Spleen (tissue), 11 donors: ENCODE data around the gene LDLRAD4. TPM values are rescaled to one million over a fixed set of nuclear protein-coding genes. Genes with fewer than 3 reads are reported as not detected.

Source experiments
- DNase-seq: peaks from one replicate; pipeline ENCODE4 v3.0.0-alpha.2; 2020
- H3K27ac ChIP-seq, 8 donors: fragments of 200-600 bp; sonication (generic) in 7 of 8; 1 replicate in 4 of 8; 2 replicates in 4 of 8; pipeline versions ENCODE4 v1.5.0 to v1.8.0; 2016 to 2021; ENCODE audit warnings: inconsistent platforms in 4 of 8, mild to moderate bottlenecking in 4 of 8, moderate library complexity in 1 of 8
- H3K27me3 ChIP-seq, 7 donors: fragments of 200-600 bp; sonication (generic) in 6 of 7; replicated peaks in 1 of 7; 1 replicate in 4 of 7; 2 replicates in 3 of 7; pipeline versions ENCODE4 v1.5.0 to v1.8.0; 2016 to 2021; ENCODE audit warnings: inconsistent platforms in 3 of 7, mild to moderate bottlenecking in 1 of 7
- H3K36me3 ChIP-seq, 6 donors: fragments of 200-600 bp; sonication (generic) in 5 of 6; 1 replicate in 4 of 6; 2 replicates in 2 of 6; pipeline versions ENCODE4 v1.5.0 to v1.8.0; 2016 to 2021; ENCODE audit warnings: inconsistent platforms in 2 of 6
- H3K4me1 ChIP-seq, 6 donors: fragments of 200-600 bp; sonication (generic) in 5 of 6; 1 replicate in 3 of 6; 2 replicates in 3 of 6; pipeline versions ENCODE4 v1.5.0 to v1.8.0; 2016 to 2021; ENCODE audit warnings: inconsistent platforms in 3 of 6
- H3K4me3 ChIP-seq, 8 donors: fragments of 200-600 bp; sonication (generic) in 7 of 8; 1 replicate in 4 of 8; 2 replicates in 4 of 8; pipeline versions ENCODE4 v1.5.0 to v1.8.0; 2016 to 2021; ENCODE audit warnings: inconsistent platforms in 4 of 8, mild to moderate bottlenecking in 4 of 8, moderate library complexity in 2 of 8
- H3K9me3 ChIP-seq, 8 donors: fragments of 200-600 bp; sonication (generic) in 7 of 8; 1 replicate in 4 of 8; 2 replicates in 4 of 8; pipeline versions ENCODE4 v1.5.0 to v1.8.0; 2016 to 2021; ENCODE audit warnings: inconsistent platforms in 4 of 8
- POLR2A ChIP-seq, 3 donors: fragments of 450-650 bp; IDR thresholded peaks; one replicate each; pipeline ENCODE4 v1.5.1; 2017; ENCODE audit warnings: antibody characterized with exemption in 3 of 3, mild to moderate bottlenecking in 1 of 3
- POLR2AphosphoS5 ChIP-seq, 3 donors: sonication (generic); formaldehyde crosslinking; IDR thresholded peaks; one replicate each; pipeline ENCODE4 v1.5.1; 2017; ENCODE audit warnings: antibody characterized with exemption in 3 of 3
- WGBS, 5 donors: extraction: QIAGEN DNeasy Blood & Tissue Kit in 3 of 5; methylation state at CpG; one replicate each; pipeline versions ENCODE4 v1.1.5 to v1.1.7; 2013 to 2018; 5-methylcytosine and 5-hydroxymethylcytosine counted together
- intact Hi-C: fragments of 100-400 bp; cut with DNase I; formaldehyde crosslinking; loops from one replicate; pipeline ENCODE4 v1.15.0; 2023; ENCODE audit warnings: low total_unique reads
- polyA plus RNA-seq, 3 donors: library from polyadenylated mRNA; stranded (reverse); fragments of 200-250 nt; gene quantifications; one replicate each; pipeline ENCODE4 v1.2.1, GENCODE V29; 2013
- total RNA-seq, 7 donors: library from RNA; depleted of rRNA in 3 of 7; stranded (reverse); fragments of >200 nt in 3 of 7; fragmentation: NEBNext Ultra II Directional in 4 of 7; extraction: Animal tissue kit (Norgen Biotek cat#: 25700) in 4 of 7; gene quantifications; one replicate each; pipeline versions ENCODE4 v1.1.0 to v1.2.1, GENCODE V29; 2016 to 2021
- TF ChIP-seq, protein P1 (sequence below), 11 experiments: fragments of 200-600 bp in 7 of 11; fragments of 450-650 bp in 4 of 11; sonication (generic) in 4 of 11; IDR thresholded peaks in 8 of 11; conservative IDR thresholded peaks in 3 of 11; 1 replicate in 7 of 11; 2 replicates in 4 of 11; pipeline versions ENCODE4 v1.4.0 to v1.8.0; 2016 to 2021; ENCODE audit warnings: antibody characterized with exemption in 11 of 11, inconsistent platforms in 4 of 11, mild to moderate bottlenecking in 1 of 11
- donor health status: healthy with polysubstance abuse.
- donor health status: DM: no; HTN: no; CAD: no; lungs with moderate emphysema.
- donor health status: DM: no; HTN: no; CAD: no.
- donor health status: Bipolar disorder and iron deficiency.
- donor health status: healthy.
- donor health status: DM: no; HTN: no; CAD: no.
- donor health status: DM: yes; HTN: yes; CAD: no.

The LDLRAD4 gene
- total and polyA plus RNA-seq, 10 donors, result 4.5 to 80.8 (median 46.4) TPM

DNA sequence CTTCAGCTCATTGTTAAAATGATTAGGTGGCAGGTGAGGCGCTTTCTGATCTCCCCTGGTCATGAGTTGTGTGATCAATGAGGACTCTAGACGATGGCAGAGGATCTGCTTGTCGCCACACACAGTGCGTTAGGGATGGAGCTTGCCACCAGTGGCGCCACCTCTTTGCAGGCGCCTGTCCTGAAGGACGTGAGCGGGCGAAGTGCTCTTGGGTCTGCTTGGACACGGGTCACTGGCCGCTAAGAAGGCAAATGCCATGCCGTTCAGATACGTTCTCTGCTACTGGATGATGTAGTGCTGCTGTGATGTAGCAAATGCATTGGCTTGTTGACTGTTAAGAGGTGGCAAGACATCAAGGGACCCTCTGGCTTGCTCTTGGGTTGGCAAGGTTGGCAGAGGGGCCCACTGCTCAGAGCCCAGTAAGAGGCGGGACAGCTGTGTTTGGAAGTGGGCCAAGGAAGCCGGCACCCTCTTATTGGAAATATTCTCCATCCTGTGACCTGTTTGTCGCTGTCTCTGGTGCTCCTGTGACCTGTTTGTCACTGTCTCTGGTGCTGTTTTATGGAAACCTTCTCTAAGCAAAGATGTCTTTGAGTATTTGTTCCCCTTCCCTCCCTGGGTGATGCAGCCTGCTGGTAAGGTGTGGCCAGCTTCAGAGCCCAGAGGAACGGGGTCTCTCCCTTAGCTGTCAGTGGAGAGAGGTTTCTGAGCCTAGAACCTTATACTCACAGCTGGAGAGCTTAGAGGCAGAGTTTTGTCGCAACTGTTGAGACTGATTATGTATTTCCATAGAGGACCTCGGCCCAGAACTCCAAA, 14.6 kb downstream of the LDLRAD4 start:
- Histone ChIP-seq H3K9me3 (no peaks in the 10 kb centered on the region), H3K4me1 (peaks cover 0 to 6% (median 0%) of the 10 kb centered on the region in 6 donors), H3K27ac (no peak overlapping the region), H3K4me3 (no peak overlapping the region), H3K27me3 (no peaks in the 10 kb centered on the region), H3K36me3 (no peaks in the 10 kb centered on the region)
- DNase-seq, result no peak
- TF ChIP-seq POLR2A (IDR thresholded peaks at IDR 0.05) (no peak), POLR2AphosphoS5 (IDR thresholded peaks at IDR 0.05) (no peak)
- TF ChIP-seq, protein P1, sequence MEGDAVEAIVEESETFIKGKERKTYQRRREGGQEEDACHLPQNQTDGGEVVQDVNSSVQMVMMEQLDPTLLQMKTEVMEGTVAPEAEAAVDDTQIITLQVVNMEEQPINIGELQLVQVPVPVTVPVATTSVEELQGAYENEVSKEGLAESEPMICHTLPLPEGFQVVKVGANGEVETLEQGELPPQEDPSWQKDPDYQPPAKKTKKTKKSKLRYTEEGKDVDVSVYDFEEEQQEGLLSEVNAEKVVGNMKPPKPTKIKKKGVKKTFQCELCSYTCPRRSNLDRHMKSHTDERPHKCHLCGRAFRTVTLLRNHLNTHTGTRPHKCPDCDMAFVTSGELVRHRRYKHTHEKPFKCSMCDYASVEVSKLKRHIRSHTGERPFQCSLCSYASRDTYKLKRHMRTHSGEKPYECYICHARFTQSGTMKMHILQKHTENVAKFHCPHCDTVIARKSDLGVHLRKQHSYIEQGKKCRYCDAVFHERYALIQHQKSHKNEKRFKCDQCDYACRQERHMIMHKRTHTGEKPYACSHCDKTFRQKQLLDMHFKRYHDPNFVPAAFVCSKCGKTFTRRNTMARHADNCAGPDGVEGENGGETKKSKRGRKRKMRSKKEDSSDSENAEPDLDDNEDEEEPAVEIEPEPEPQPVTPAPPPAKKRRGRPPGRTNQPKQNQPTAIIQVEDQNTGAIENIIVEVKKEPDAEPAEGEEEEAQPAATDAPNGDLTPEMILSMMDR (IDR thresholded peaks at IDR 0.05 in 8 of 11, conservative IDR thresholded peaks at IDR 0.05 in 3 of 11), result no peak
- intact Hi-C loops, result no loop called here
- 89 to 95% (median 93%) methylated on average over 18 to 19 of the region's 19 CpGs for WGBS, 5 donors

DNA sequence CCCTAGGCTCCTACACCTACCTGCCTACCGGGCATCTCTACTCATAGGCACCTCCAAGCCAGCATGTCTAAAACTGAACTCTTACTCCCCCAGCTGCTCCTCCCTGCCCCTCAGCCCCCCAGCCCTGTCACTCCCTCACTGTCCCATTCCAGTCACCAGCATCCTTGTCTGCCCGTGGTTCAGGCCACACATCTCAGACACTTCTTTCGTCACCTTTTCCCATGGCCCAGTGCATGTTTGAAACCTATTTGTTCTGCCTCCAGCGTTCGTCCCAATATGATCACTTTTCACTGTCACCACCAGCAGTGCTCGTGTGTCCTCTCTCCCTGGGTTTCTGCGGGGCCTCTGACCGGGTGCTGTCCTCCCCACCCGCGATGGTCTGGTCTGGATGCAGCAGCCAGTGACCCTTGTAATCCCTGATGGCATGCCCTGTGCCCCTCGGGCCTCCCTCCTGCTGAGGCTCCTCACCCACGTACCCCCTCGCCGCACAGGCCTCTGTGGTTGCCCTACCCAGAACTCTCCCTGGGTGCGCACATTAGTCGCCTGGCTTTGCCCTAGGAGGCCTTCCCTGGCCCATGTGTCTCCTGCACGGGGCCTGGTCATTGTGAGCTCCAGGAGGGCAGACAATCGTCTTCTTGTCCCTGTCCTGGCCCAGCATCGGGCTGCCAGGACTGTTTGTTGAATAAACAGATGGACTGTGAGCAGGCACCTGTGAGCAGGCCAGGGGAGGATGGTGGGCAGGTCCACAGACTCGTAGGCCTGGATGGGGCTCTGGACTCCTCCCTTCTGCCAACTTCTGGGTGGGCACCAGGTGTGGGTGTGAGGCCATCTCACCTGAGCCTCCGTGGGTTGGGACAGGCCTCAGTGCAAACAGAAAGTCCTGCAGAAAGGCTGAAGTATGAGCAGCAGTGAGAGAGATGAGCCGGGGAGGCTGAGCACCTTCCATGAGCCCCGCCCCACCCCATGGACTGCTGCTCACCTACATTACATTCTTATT, 15.5 kb downstream of the LDLRAD4 start:
- no peak for TF ChIP-seq POLR2AphosphoS5 (IDR thresholded peaks at IDR 0.05)
- no peak for TF ChIP-seq POLR2A (IDR thresholded peaks at IDR 0.05)
- TF ChIP-seq, protein P1 (IDR thresholded peaks at IDR 0.05 in 8 of 11, conservative IDR thresholded peaks at IDR 0.05 in 3 of 11), result no peak
- Histone ChIP-seq H3K27ac (no peak overlapping the region), H3K4me1 (peaks cover 0 to 6% (median 0%) of the 10 kb centered on the region in 6 donors), H3K27me3 (no peaks in the 10 kb centered on the region), H3K36me3 (no peaks in the 10 kb centered on the region), H3K9me3 (no peaks in the 10 kb centered on the region), H3K4me3 (no peak overlapping the region)
- 89 to 94% (median 90%) methylated on average over 23 of the region's 23 CpGs for WGBS, 5 donors
- peak; percentile 66 for DNase-seq
- intact Hi-C loops, result no loop called here

DNA sequence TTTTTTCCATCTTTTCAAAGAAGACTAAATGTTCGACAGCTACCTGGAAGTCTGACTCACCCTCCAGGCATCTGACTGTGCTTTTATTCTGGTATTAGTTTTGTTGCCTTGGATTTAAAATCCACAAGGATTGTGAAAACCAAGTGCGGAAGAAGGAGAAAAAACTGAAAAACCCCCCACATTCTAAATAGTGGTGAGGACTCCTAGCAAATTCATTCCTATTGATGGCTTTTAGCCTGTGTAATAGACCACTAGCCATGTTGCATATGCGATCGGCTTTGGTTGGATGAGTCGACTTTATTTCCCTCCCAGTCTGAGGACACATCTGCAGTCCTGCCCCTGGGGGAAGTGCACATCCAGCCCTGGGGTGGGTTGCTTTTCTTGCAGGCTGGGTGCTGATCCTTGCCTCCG, 16.9 kb downstream of the LDLRAD4 start:
- no peak overlapping the region for H3K4me3 ChIP-seq
- no peaks in the 10 kb centered on the region for H3K27me3 ChIP-seq
- no peak for DNase-seq
- no peak overlapping the region for H3K27ac ChIP-seq
- H3K36me3 ChIP-seq, result no peaks in the 10 kb centered on the region
- intact Hi-C loops, result no loop called here
- 71 to 83% (median 81%) methylated on average over 6 of the region's 6 CpGs for WGBS, 5 donors
- no peak for TF ChIP-seq POLR2A (IDR thresholded peaks at IDR 0.05)
- TF ChIP-seq, protein P1 (IDR thresholded peaks at IDR 0.05 in 8 of 11, conservative IDR thresholded peaks at IDR 0.05 in 3 of 11), result no peak
- no peak for TF ChIP-seq POLR2AphosphoS5 (IDR thresholded peaks at IDR 0.05)
- no peaks in the 10 kb centered on the region for H3K9me3 ChIP-seq
- peaks cover 0 to 6% (median 0%) of the 10 kb centered on the region in 6 donors for H3K4me1 ChIP-seq
